ENCODE measurements around the gene SIRPD.

DNA sequence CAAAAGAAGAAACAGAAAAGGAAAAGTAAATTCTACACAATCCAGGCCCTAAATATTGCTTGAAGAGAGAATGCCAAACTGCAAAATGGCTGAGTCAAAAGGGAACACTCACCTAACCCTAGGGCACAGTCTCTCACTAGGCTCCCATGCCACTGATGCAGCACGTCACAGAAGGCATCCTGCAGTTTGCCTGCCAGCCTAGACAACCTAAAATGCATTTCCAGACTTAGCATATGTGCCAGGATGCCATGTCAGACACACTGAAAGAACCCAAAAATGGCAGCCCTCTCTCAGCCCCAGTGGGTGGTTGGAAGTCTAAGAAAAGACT is 10.6 kb upstream of the SIRPD start:
- TF ChIP-seq POLR2A (IDR thresholded peaks at IDR 0.05; ENCODE audit: control extremely low read depth in 1 of 2, low read depth in 2 of 2, low read length in 2 of 2) (no peak), EGR1 (IDR thresholded peaks at IDR 0.05; ENCODE audit: borderline replicate concordance, low read depth, low read length) (no peak)

Data from H1 (cell line).